Muscle layer of colon (tissue), 2 donors: ENCODE data around the gene RAB11B.
"Not testable (repeated sequence)": the region's sequence is repeated elsewhere in the genome, so short reads cannot be mapped to it uniquely, and the experiment has no call there.

Experiments used
- H3K27ac ChIP-seq: one replicate; pipeline ENCODE4 v1.7.0; 2013; ENCODE audit warnings: low read depth, mild to moderate bottlenecking, low read length, moderate library complexity
- H3K27me3 ChIP-seq, 2 donors: one replicate each; pipeline ENCODE4 v1.7.0; 2013; ENCODE audit warnings: low read length in 2 of 2, mild to moderate bottlenecking in 2 of 2; ENCODE audit not compliant: insufficient read depth in 2 of 2, control insufficient read depth in 1 of 2
- H3K36me3 ChIP-seq: one replicate; pipeline ENCODE4 v1.7.0; 2013; ENCODE audit warnings: mild to moderate bottlenecking, low read length; ENCODE audit not compliant: insufficient read depth
- H3K4me1 ChIP-seq: one replicate; pipeline ENCODE4 v1.7.0; 2013; ENCODE audit warnings: mild to moderate bottlenecking, low read length; ENCODE audit not compliant: insufficient read depth
- H3K4me3 ChIP-seq, 2 donors: one replicate each; pipeline ENCODE4 v1.7.0; 2013; ENCODE audit warnings: low read length in 2 of 2, low read depth in 1 of 2, mild to moderate bottlenecking in 1 of 2, moderate library complexity in 1 of 2
- H3K9ac ChIP-seq: one replicate; pipeline ENCODE4 v1.7.0; 2013; ENCODE audit warnings: low read length
- H3K9me3 ChIP-seq: one replicate; pipeline ENCODE4 v1.7.0; 2013; ENCODE audit warnings: mild to moderate bottlenecking, low read length
- donor health status: abdominal sarcoma.
- donor health status: Adenocarcinoma of cecum.

The RAB11B gene

DNA sequence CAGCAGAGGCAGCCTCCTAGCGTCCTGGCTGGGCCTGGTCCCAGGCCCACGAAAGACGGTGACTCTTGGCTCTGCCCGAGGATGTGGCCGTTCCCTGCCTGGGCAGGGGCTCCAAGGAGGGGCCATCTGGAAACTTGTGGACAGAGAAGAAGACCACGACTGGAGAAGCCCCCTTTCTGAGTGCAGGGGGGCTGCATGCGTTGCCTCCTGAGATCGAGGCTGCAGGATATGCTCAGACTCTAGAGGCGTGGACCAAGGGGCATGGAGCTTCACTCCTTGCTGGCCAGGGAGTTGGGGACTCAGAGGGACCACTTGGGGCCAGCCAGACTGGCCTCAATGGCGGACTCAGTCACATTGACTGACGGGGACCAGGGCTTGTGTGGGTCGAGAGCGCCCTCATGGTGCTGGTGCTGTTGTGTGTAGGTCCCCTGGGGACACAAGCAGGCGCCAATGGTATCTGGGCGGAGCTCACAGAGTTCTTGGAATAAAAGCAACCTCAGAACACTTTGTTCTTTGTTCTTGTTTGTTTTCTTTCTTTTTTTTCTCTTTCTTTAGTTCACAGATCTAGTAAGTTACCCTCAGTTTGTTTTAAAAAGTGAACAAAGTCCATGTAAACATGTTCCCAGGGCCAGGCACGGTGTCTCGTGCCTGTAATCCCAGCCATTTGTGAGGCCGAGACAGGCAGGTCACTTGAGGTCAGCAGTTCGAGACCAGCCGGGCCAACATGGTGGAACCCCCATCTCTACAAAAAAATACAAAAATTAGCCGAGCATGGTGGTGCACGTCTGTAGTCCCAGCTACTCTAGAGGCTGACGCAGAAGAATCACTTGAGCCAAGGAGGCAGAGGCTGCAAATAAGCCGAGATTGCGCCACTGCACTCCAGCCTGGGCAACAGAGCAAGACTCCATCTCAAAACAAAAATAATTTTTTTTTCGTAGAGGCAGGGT, 16.0 kb upstream of the RAB11B start:
- H3K36me3 ChIP-seq, result peaks cover 14% of the 10 kb centered on the region
- H3K9ac ChIP-seq, result no peak overlapping the region
- H3K27me3 ChIP-seq, result no peaks in the 10 kb centered on the region
- H3K9me3 ChIP-seq, result no peaks in the 10 kb centered on the region
- H3K27ac ChIP-seq, result no peak overlapping the region
- no peaks in the 10 kb centered on the region for H3K4me1 ChIP-seq
- no peak overlapping the region for H3K4me3 ChIP-seq

DNA sequence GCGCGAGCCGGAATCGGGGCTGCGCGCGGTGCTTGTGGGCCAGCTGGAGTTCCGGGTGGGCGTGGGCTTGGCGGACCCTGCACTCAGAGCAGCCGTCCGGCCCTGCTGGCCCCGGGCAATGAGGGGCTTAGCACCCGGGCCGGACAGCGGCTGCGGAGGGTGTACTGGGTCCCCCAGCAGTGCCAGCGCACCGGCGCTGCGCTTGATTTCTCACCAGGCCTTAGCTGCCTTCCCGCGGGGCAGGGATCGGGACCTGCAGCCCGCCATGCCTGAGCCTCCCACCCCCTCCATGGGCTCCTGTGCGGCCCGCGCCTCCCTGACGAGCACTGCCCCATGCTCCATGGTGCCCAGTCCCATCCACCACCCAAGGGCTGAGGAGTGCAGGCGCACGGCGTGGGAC, 14.4 kb upstream of the RAB11B start:
- H3K4me1 ChIP-seq, H3K4me3 ChIP-seq, H3K9me3 ChIP-seq, H3K36me3 ChIP-seq, H3K9ac ChIP-seq, H3K27me3 ChIP-seq, H3K27ac ChIP-seq: not testable (repeated sequence)

DNA sequence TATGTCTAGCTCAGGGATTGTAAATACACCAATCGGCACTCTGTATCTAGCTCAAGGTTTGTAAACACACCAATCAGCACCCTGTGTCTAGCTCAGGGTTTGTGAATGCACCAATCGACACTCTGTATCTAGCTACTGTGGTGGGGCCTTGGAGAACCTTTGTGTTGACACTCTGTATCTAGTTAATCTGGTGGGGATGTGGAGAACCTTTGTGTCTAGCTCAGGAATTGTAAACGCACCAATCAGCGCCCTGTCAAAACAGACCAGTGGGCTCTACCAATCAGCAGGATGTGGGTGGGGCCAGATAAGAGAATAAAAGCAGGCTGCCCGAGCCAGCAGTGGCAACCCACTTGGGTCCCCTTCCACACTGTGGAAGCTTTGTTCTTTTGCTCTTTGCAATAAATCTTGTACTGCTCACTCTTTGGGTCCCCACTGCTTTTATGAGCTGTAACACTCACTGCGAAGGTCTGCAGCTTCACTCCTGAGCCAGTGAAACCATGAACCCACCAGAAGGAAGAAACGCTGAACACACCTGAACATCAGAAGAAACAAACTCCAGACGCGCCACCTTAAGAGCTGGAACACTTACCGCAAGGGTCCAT, 13.7 kb upstream of the RAB11B start:
- H3K4me1 ChIP-seq, H3K36me3 ChIP-seq, H3K27me3 ChIP-seq, H3K9ac ChIP-seq, H3K9me3 ChIP-seq, H3K27ac ChIP-seq, H3K4me3 ChIP-seq: not testable (repeated sequence)

DNA sequence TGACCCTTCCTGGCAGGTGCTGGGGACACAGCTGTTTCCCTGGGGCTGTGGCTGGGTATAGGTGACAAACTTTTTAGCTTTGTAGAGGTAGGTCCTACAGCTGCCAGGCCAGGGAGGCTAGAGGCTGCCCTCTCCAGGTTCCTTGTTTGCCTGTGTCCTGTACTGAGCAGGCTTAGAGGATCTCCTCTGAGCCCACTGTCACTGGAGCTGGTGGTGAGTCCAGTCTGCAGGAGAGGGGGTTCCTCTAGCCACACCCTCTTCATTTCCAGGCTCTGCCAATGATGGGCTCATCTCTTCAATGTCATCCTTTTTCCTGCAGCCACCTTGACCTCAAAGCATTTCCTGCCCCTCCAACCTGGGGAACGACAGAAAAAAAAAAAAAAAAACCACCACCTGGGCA, 12.6 kb upstream of the RAB11B start:
- H3K36me3 ChIP-seq, result peaks cover 7% of the 10 kb centered on the region
- no peak overlapping the region for H3K4me3 ChIP-seq
- H3K9ac ChIP-seq, result no peak overlapping the region
- H3K4me1 ChIP-seq, result no peaks in the 10 kb centered on the region
- H3K9me3 ChIP-seq, result no peaks in the 10 kb centered on the region
- H3K27me3 ChIP-seq, result no peaks in the 10 kb centered on the region
- no peak overlapping the region for H3K27ac ChIP-seq

DNA sequence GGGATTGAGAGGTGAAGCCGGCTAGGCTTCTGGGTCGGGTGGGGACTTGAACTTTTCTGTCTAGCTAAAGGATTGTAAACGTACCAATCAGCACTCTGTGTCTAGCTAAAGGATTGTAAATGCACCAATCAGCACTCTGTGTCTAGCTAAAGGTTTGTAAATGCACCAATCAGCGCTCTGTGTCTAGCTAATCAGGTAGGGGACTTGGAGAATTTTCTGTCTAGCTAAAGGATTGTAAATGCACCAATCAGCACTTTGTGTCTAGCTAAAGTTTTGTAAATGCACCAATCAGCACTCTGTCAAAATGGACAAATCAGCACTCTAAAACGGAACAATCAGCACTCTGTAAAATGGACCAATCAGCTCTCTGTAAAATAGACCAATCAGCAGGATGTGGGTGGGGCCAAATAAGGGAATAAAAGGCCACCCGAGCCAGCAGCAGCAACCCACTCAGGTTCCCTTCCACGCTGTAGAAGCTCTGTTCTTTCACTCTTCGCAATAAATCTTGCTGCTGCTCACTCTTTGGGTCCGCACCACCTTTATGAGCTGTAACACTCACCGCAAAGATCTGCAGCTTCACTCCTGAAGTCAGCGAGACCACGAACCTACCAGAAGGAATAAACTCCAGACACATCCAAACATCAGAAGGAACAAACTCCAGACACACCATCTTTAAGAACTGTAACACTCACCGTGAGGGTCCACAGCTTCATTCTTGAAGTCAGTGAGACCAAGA, 10.8 kb upstream of the RAB11B start:
- H3K27ac ChIP-seq, H3K36me3 ChIP-seq, H3K4me1 ChIP-seq, H3K9ac ChIP-seq, H3K9me3 ChIP-seq, H3K27me3 ChIP-seq, H3K4me3 ChIP-seq: not testable (repeated sequence)

DNA sequence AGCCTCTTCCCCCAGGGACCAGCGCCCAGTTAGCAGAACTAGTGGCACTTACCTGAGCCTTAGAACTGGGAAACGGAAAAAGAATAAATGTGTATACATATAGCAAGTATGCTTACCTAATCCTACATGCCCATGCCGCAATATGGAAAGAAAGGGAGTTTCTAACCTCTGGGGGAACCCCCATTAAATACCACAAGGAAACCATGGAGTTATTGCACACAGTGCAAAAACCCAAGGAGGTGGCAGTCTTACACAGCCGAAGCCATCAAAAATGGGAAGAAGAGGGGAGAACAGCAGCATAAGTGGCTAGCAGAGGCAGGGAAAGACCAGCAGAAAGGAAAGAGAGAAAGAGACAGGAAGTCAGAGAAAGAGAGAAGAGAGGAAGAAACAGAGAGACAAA, 5.6 kb upstream of the RAB11B start:
- not testable (repeated sequence) for H3K4me1 ChIP-seq, H3K4me3 ChIP-seq, H3K9ac ChIP-seq, H3K9me3 ChIP-seq, H3K27me3 ChIP-seq, H3K27ac ChIP-seq, H3K36me3 ChIP-seq

DNA sequence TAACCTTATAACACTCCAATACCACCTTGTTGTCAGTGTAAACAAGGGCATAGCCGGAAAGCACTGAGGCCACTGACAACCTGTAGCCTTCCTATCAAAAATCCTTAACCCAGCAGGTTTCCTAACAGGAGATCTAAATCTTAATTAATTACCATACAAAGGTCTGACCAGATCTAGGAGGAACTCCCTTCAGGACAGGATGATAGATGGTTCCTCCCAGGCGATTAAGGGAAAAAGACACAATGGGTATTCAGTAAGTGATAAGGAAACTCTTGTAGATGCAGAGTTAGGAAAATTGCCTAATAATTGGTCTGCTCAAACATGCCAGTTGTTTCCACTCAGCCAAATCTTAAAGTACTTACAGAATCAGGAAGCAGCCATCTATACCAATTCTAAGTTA, 5.1 kb upstream of the RAB11B start:
- H3K9ac ChIP-seq, H3K4me3 ChIP-seq, H3K27ac ChIP-seq, H3K27me3 ChIP-seq, H3K9me3 ChIP-seq, H3K36me3 ChIP-seq, H3K4me1 ChIP-seq: not testable (repeated sequence)

DNA sequence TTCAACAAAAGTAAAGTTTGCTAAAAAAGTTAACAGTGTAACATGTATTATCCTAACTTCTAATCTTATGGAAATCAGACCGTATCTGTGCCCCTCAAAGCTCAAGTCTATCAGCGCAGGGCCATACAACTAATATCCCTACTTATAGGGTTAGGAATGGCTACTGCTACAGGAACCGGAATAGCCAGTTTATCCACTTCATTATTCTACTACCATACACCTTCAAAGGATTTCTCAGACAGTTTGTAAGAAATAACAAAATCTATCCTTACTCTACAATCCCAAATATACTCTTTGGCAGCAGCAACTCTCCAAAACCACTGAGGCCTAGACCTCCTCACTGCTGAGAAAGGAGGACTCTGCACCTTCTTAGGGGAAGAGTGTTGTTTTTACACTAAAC, 4.6 kb upstream of the RAB11B start:
- H3K27me3 ChIP-seq, H3K27ac ChIP-seq, H3K9ac ChIP-seq: not testable (repeated sequence)

DNA sequence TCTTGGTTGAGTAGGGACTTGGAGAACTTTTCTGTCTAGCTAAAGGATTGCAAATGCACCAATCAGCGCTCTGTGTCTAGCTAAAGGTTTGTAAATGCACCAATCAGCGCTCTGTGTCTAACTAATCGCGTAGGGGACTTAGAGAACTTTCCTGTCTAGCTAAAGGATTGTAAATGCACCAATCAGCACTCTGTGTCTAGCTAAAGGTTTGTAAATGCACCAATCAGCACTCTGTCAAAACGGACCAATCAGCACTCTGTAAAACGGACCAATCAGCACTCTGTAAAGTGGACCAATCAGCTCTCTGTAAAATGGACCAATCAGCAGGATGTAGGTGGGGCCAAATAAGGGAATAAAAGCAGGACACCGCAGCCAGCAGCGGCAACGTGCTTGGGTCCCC, 3.7 kb upstream of the RAB11B start:
- not testable (repeated sequence) for H3K27ac ChIP-seq, H3K36me3 ChIP-seq, H3K9ac ChIP-seq, H3K9me3 ChIP-seq, H3K4me3 ChIP-seq, H3K27me3 ChIP-seq
- peaks cover 13% of the 10 kb centered on the region for H3K4me1 ChIP-seq

More for the DNA sequence above, 4.6 kb upstream of the RAB11B start:
- H3K4me3 ChIP-seq, H3K36me3 ChIP-seq, H3K9me3 ChIP-seq, H3K4me1 ChIP-seq: not testable (repeated sequence)

DNA sequence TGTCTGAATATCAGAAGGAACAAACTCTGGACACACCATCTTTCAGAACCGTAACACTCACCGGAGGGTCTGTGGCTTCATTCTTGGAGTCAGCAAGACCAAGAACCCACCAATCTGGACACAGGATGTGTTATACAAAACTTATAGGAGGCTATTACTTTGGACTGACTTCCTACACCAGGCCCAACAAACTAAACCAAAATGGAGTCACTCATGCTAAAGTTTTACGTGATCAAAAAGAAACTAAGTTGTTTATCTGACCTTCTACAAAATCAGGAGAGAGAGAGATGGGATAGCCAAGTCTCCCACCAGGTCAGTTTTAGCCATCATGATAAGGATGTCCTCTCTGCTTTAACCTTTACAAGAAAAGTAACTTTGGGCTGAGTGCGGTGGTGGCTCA, 3.2 kb upstream of the RAB11B start:
- Histone ChIP-seq H3K9me3 (no peaks in the 10 kb centered on the region), H3K36me3 (no peaks in the 10 kb centered on the region), H3K27ac (no peak overlapping the region), H3K4me3 (no peak overlapping the region), H3K9ac (no peak overlapping the region), H3K4me1 (peaks cover 18% of the 10 kb centered on the region), H3K27me3 (no peaks in the 10 kb centered on the region)

DNA sequence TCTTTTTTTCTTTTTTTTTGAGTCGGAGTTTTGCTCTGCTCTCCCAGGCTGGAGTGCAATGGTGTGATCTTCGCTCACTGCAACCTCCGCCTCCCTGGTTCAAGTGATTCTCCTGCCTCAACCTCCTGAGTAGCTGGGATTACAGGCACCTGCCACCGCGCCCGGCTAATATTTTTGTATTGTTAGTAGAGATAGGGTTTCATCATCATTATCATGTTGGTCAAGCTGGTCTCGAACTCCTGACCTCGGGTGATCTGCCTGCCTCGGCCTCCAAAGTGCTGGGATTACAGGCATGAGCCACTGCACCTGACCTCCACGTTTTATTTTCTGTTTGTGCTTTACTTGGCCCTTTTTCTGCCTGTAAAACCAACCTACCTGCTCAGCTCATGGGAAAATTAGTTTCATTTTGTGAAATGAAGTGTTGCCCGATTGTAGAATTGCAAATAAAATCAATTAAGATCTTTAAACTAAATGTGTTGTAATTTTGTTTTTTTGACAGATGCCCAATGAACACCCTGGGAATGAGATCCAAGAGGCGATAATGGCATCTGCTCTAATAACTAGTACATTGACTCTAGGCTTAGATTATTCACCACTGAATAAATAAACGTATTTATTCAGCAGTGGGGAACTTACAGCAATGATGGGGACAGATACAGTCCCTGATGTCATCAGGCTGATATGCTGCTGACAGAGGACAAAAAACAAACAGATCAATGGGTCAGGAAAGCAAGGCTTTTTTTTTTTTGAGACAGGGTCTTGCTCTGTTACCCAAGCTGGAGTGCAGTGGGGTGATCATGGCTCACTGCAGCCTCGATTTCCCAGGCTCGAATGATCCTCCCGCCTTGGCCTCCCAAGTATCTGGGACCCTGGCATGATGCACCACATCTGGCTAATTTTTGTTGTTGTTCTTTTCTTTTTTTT, 2.2 kb upstream of the RAB11B start:
- Histone ChIP-seq H3K4me3 (no peak overlapping the region), H3K36me3 (no peaks in the 10 kb centered on the region), H3K4me1 (peaks cover 28% of the 10 kb centered on the region), H3K9ac (no peak overlapping the region), H3K27ac (no peak overlapping the region), H3K9me3 (no peaks in the 10 kb centered on the region), H3K27me3 (no peaks in the 10 kb centered on the region)
